GM21737 (cell line): ENCODE measurements around the gene MAP1LC3B.

Source experiments
- ATAC-seq: cut with Tn5 transposase; IDR thresholded peaks from one replicate; pipeline ENCODE4 v1.9.1; 2021; ENCODE audit warnings: mild to moderate bottlenecking, moderate library complexity; ENCODE audit not compliant: unreplicated experiment

MAP1LC3B gene

DNA sequence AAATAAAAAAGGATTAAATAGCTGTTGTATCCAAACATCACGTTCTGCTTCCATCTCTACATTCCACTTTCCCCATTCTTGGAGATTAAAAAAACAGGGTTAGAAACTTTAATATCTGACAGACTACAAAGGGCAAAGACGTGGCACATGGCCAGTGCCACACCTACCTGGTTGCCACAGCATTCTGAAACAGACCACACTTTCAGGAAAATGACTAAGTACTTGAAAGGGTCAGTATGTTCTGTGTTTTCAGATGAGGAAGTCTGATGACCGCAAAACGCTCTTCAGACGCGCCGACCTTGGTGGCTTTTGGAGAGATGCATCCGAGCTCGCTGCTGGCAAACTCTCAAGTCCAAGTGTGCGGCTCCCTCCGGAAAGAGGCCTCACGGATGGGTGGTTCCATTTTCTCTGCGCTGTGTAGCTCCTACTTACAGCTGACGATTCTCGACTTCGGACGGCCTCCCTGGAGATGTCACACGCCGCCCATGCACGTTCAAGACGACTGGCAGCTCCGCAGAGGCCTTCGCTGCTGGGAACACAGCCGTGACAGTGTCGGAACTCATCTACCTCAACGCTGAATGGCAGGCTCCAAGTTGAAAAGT lies 15.5 kb downstream of the MAP1LC3B start:
- no peak for ATAC-seq

DNA sequence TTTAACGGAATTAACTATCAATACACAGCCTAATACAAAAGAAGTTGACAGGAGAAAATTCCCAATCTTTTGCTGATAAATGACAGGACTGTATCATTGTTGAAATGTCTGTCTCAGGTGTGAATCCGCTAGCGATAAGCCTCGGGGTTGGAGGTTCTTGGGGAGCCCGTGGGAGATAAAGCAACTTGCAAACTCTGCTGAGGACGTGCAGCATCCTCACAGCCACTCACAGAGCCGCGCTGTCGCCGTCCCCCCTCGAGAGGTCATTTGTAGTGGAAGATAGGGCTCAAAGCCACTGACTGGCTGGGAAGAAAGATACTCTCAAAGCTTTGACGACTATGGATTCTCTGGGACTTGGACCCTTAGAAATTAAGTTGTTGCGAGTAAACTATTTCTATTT lies 17.0 kb downstream of the MAP1LC3B start:
- ATAC-seq, result no peak

DNA sequence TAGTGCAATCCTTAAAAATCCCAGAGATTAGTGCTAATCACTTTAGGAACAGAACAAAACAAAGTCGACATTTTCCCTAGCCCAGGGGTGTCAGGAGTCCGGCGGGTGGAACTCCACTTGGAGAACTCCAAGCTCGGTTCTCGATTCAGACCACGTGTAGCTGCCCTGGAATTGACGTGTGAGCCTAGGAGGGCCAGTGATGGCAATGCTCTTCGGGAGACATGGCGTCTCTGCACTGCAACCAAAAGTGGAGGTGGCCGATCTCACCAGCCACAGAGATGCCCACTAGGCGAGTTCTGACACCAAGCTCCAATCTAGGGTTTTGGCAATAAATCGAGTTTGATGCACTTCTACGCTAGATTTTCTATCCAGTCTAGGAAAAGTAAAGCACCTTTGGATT lies 17.6 kb downstream of the MAP1LC3B start:
- ATAC-seq, result no peak

DNA sequence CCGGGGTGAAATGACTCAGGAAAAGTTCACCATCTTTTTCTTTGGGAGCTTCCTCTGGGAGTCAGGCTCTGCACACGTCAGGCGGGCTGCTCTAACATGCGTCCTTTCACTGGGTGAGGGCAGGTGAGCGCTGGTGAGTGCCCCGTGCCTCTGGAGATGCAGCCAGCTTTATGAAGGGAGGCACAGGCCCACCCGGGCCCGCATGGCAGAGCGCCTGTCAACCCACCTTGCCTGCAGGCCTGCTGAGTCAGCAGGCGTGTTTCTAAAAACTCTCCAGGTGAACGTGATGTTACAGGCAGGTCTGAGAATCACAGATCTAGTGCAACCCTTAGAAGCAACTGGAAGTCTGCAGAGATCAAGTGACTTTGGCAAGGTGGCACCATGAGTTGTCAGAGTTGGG lies 18.4 kb downstream of the MAP1LC3B start:
- ATAC-seq, result no peak

DNA sequence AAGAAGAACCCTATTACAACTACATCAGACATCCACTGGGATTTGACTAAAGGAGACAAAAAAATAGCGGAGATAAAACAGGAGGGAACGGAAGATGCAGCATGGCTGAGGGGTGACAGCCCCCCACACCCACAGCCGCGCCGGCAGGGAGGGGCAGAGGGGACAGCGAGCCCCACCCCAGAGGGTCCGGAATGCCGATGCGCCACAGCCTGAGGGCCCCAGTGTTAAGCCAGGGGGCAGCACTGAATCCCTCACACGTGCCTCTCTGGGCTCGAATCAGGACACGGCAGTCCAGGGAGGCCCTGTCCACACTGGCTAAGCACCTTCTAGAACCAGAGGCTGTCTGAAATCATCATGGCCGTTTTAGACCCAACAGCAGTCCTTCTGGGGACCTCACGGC lies 18.8 kb downstream of the MAP1LC3B start:
- ATAC-seq, result no peak

DNA sequence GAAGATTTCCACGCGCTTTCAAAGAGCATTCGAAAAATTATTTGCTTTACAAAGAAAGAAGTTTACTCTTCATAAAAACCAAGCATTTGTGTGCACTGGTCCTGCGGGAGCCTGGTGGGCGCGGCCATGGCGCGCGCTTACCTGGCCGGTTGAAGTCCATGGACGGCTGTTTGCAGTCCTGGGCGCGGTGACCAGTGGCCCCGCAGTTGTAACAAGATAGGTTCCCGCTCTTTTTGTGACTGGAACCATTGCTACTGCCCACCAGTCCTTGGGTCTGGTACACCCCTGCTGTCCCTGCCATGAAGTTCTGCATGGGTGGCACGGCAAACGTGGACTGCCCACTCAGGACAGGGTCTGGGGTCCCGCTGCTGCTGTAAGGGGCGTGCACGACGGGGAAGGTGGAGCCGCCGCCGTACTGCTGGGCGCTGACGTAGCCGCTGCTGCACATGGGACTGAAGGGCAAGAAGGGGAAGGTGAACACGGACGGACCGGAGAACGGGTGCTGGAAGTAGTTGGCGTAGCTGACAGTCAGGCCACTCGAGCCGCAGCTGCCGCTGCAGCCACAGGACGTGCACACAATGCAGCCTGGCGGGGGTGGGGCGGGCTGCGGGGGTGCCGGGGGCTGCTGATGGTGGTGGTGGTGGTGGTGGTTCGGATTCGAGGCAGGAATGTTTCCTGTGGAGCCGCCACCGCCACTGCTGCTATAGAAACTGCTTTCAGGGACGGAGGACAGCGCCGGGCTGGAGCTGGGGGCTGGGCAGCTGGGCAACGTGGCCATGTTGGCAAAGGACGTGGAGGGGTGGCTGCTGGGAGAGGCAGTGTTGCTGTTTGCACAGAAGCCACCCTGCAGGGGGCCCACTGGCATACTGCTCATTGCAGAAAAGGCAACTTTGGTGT lies 19.5 kb downstream of the MAP1LC3B start:
- no peak for ATAC-seq

DNA sequence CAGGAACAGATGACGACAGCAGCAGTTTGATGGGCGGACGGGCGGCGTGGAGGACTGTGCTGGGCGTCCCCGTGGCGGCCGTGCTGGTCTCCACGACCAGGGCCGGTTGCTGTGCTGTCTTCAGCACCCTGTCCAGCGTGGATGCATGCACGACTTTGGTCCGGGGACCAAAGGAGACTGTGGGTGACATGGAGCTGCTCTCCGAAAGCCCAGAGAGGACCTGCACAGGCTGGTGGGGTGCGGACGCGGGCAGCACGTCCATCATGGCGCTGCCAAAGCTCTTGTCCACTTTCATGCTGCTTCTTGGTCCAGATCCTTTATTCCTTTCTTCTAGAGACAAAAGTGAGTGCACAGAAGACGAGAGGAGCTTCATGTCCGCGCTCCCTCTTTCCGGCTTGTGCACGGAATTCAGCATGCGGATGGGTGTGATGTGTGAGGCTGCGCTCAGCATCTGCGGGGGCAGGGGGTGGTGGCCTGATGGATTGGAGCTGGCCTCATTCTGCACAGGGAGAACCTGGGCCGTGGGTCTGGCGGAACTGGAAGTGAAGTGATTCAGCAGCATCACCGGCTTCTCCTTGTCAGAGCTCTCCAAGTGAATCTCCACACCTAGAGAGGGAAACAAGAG lies 20.3 kb downstream of the MAP1LC3B start:
- ATAC-seq, result no peak

DNA sequence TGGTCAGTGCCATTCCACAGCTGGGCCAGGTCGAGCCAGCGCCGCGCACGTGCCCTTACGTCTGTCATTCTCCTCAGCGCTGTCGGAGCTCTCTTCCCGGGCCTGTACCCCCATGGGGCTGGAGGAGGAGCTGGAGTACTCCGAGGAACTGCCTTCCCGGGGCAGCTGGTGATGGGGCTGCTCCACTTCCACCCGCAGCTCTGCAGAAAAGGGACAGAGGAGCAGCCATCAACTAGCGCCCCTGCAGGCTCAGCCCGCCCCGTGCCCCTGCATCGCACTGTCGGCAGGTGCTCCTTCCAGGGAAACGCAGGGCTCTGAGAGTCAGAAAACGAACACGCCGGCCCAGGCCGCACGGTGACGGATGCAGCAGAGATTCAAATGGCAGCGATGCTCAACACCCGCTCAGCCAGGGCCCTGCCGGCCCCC lies 20.9 kb downstream of the MAP1LC3B start:
- ATAC-seq, result no peak

DNA sequence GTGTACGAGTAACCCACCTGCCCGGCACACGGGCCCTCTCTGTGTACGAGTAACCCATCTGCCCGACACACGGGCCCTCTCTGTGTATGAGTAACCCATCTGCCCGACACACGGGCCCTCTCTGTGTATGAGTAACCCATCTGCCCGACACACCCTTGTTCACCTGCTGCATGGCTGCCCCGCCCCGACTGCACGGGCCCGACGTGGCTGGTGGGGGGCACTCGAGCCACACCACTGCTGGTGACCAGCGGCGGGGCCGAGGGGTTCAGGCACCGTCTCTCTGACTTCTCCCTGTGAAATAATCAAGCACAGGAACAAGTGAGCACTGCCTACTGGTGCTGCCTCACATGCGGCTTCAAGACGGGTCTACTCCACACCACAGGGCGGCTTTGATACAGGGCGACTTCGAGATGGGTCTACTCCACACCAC lies 22.1 kb downstream of the MAP1LC3B start:
- ATAC-seq, result no peak

DNA sequence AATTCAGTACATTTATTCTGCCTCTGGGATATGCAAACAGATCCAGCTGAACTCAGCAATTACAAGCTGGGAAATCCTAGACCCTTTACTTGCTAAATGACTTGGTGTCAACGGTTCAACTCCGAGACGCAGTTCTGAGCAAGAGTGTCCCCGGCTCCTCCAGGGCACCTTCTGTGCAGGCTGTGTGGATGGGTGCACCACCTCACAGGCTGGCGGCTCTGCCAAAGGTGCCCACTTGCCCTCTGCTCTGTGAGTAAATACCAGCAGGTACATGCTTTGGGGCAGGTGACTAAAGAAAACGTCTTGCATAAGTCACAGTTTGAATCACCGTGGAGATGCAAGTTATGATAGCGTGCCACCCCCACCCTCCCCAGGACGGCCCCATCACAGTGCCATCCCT lies 23.3 kb downstream of the MAP1LC3B start:
- no peak for ATAC-seq

DNA sequence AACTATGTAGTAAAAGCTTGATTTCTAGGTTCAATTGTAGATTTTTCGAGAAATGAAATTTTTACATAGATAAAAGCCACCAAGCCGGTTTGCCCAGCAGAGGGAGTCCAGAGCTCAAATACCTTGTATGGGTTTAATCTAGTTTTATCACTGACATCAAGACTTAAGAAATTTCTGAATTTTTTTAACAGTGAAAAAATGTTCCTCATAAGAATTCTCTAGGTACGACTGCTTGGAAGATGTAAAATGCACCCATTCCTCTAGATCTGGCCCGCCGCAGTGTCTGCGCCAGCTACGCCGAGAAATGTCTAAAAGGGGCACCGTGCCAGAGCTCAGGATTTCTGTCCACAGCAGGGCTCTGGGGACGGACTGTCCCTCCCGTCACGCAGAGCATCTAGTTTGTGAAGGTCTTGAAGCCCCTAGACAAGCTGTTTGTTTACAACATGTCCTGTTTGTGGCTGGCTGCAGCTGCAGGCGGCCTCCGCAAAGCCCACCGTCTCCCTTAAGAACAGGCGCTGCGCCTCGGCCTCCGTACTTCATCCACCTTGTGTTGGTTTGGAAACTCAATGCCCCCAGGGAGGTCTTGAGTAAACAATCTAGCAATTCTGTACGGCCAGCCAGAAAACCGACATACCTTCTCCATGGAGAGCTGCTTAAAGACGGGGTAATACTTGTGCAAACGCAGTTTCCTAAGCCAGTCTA lies 24.8 kb downstream of the MAP1LC3B start:
- no peak for ATAC-seq

DNA sequence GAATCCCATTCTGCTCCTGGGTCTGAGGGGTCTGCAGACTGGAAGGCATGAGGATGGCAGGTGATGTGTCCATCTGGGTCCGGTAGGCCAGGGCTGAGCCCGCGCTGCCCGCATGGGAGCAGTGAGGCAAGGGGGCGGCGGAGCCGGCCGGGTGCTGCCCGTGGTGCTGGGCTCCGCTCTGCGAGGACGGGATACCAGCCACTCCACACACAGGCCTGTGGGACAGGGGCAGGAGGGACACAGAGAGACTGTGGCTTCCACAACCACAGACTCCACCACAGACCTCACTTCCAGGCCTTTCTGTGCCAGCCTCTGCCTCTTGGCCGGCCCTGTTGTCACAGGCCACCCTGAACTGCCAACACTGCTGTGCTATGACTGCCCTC lies 25.4 kb downstream of the MAP1LC3B start:
- ATAC-seq, result no peak

DNA sequence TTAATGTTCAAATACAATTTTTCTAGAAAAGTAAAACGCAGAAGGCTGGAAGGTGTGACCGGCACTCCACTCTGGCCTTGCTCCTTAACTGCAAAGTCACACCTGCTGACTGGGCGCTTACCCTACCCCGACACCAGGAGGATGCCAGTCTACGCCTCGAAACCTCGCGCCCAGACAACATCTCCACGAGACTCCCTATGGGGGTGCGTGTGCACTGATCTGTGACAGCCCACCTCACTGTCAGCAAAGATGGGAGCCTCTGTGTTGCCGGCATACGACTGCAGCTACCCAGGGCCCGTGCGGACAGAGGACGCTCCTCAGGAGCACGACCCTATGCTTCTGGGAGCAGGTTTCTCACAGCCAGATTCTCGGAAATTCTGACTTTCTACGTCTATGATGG lies 26.1 kb downstream of the MAP1LC3B start:
- ATAC-seq, result no peak

DNA sequence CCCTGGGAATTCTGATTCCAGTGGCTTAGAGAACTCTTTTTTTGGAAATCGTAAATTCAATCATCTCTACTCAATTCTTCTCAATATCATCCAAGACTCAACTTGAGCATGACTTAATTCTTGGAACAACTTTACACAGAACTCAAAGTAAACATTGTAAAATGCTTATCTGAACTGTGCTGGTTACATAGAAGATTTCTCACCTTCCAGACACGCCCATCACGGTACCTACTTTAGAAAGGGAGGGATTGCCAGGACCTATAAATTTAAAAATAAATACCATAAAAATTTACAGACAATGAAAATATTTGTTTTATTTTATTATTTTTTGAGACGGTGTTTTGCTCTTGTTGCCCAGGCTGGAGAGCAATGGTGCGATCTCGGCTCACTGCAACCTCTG lies 26.5 kb downstream of the MAP1LC3B start:
- ATAC-seq, result no peak

DNA sequence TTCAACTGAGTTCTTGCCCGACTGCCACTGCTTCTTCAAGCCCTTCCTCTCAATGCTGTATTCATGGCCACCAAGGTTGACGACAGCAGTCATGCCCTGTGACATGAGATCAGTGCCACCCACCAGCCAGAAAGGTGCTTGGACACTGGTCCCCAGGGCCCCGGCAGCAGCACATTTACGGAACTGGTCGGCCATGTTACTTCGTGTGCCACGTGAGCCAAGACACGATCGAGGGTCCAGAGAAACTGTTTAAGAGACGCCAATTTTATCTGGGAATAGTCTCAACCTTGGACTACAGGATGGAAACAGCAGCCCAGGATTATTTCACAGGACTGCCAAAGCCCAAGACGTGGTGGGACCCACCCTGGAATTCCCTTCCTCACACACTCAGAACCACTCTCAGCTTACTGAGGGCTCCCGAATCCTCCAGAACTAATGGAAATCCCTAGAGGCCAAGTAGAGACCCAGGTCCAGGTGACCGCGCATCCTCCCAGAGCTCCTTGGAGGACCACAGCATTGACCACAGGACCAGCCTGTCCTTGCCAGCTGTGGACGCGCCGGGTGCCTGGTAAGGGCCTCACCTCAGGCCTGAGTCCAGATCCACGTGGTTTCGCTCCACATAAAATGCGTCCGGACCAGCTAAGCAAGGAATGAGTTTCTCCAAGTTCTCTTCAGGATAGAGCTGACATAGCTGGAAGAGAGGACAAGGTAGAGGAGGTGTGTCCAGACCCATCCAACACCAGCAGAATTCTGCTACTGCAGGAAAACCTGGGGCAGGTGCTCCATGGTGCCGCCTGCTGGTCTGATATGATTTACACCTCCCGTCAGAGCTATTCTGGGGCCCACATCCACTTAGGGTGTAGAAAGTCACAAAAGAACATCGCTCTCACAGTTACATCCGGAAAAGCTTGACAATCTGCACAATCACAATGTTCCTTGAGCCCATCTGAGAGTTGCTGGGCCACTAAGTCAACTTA lies 28.2 kb downstream of the MAP1LC3B start:
- no peak for ATAC-seq

DNA sequence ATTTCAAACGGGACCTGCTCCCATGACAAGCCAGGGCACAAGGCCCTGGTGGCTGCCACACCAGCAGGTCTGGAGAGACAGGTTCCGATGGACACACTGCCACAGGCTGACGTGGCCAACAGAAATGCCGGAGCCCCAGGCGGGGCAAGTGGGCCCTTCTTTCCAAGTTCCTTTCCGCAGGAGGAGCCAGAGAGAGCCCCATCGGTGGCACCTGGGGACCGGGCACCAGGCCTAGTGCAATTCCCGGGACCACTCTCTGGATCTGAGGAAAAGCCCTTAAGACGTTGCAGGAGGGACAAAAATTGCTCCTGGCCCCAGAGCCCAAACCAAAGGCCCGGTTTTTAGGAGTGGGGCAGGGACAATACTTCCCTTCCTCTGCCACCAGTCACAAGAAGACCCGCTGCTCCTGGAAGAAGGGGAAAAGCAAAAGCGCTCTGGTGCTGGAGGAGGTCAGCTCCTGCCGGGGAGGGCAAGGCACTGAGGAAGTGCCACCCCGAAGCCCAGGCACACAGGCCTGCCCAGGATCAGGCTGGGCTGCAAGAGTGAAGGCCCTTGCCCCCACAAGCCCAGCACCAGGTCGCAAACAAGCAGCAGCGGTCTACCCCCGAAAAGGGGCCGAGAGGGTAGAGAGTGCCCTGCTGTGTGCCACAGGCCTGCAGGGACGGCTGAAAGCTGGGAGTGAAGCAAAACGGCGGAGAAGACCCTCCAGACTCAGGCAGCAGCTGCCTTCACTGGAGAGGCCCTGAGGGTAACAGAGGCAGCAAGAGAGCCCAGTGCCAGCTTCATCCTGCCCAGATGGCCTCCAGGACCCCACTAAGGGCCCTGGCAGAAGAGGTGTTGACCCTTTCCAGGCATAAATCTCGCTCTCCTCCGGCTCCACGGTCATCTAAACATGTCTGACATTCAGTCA lies 29.1 kb downstream of the MAP1LC3B start:
- no peak for ATAC-seq

DNA sequence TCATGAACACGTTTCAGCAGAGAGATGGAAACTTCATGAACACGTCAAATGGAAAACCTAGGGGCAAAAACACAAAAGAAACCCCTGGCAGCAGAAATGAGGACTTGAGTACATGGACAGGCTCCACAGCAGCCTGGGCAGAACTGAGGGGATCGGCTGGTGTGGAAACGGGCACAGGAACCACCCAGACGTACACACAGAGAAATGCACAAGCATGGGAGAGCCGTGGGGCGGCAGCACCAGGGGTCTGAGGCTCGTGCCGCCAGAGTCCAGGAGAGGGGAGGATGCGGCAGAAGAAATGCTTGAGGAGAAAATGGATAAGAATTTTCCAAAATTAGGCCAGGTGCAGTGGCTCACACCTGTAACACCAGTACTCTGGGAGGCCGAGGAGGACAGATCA lies 30.0 kb downstream of the MAP1LC3B start:
- no peak for ATAC-seq

DNA sequence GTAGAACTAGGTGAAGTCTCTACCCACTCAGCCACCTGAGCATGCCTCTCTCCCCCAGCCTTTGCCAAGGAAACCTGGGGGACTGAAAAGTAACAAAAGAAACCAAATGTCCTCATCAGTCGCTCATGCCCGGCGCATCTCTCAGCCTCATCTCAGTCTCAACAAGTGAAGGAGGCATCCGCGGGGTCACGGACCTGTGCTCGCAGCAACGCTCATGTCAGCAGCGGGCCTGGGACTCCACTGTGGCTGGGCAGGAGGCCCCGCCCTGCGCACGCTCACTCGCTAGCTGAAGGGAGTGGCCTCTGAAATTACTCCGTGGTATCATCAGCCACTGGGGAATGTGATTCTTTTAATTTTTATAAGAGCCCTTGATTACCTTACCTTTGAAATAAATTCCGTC lies 31.3 kb downstream of the MAP1LC3B start:
- no peak for ATAC-seq

DNA sequence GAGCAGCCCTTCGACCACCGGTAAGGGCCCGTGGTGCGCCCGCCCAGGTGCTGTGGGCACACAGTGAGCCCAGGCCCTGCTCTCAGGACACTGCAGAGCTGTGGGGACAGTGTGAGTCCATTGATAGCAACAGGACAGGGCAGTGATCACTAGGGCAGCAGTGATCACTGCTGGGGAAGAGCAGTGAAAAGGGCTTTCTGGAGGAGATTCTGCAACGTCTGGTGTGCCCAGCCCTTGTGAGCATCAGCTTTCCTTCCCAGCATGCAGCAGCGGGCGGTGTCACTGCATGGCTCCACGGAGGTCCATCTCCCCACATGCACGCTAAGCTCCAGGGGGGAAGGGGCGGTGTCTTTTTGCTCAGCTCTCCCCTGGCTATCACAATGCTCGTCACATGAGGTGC lies 32.1 kb downstream of the MAP1LC3B start:
- ATAC-seq, result no peak
